Colonic mucosa (tissue), 4 donors: ENCODE data around the gene NOG. TPM values are rescaled to one million over a fixed set of nuclear protein-coding genes. Genes with fewer than 3 reads are reported as not detected.

Experiments
- DNase-seq: peaks from one replicate; pipeline ENCODE4 v3.0.0-alpha.2; 2020
- H3K27ac ChIP-seq: fragments of 200-600 bp; one replicate; pipeline ENCODE4 v1.8.0; 2021
- H3K27me3 ChIP-seq: fragments of 200-600 bp; one replicate; pipeline ENCODE4 v1.8.0; 2021
- H3K36me3 ChIP-seq: fragments of 200-600 bp; one replicate; pipeline ENCODE4 v1.8.0; 2021
- H3K4me1 ChIP-seq: fragments of 200-600 bp; one replicate; pipeline ENCODE4 v1.8.0; 2021; ENCODE audit warnings: mild to moderate bottlenecking
- H3K4me3 ChIP-seq: fragments of 200-600 bp; one replicate; pipeline ENCODE4 v1.8.0; 2021
- H3K9ac ChIP-seq, 2 donors: one replicate each; pipeline ENCODE4 v1.7.0; 2013; ENCODE audit warnings: control low read depth in 2 of 2, low read depth in 2 of 2, low read length in 2 of 2
- H3K9me3 ChIP-seq: fragments of 200-600 bp; one replicate; pipeline ENCODE4 v1.8.0; 2021
- intact Hi-C: fragments of 100-400 bp; cut with DNase I; formaldehyde crosslinking; loops from one replicate; pipeline ENCODE4 v1.14.1; 2022
- total RNA-seq, 2 donors: library from RNA; stranded (reverse); fragmentation: NEBNext Ultra II Directional in 1 of 2; extraction: Animal tissue kit (Norgen Biotek cat#: 25700) in 1 of 2; gene quantifications; one replicate each; pipeline ENCODE4 v1.2.1, GENCODE V29; 2021
- TF ChIP-seq, protein P1 (sequence below): fragments of 200-600 bp; IDR thresholded peaks from one replicate; pipeline ENCODE4 v1.8.0; 2022; ENCODE audit warnings: antibody characterized with exemption, mild to moderate bottlenecking
- donor health status: healthy.
- donor health status: DM: no; HTN: no; CAD: no.
- donor health status: DM: no; HTN: no; CAD: no.

NOG gene
- total RNA-seq, 2 donors from 2014 or later: 0.16 to 0.27 TPM

DNA sequence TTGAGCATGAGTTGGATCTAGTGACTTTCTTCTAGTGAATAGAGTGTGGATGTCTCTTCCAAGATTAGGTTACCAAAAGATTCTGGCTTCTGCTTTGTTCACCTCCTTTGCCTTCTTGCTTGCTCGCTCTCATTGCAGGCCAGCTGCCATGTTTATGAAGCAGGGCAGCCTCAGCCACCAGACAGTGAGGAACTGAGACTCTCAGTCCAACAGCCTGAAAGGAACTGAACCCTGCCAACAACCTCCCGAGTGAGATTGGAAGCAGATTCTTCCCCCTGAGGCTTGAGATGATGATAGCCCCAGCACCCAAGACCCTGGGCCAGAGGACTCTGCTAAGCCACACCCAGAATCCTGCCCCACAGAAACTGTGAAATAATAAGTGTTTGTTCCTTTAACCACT, 48.4 kb downstream of the NOG start:
- Histone ChIP-seq H3K9me3 (no peaks in the 10 kb centered on the region), H3K4me3 (no peak overlapping the region), H3K36me3 (no peaks in the 10 kb centered on the region), H3K9ac (no peak overlapping the region), H3K4me1 (no peaks in the 10 kb centered on the region), H3K27ac (no peak overlapping the region), H3K27me3 (no peaks in the 10 kb centered on the region)
- TF ChIP-seq, protein P1, sequence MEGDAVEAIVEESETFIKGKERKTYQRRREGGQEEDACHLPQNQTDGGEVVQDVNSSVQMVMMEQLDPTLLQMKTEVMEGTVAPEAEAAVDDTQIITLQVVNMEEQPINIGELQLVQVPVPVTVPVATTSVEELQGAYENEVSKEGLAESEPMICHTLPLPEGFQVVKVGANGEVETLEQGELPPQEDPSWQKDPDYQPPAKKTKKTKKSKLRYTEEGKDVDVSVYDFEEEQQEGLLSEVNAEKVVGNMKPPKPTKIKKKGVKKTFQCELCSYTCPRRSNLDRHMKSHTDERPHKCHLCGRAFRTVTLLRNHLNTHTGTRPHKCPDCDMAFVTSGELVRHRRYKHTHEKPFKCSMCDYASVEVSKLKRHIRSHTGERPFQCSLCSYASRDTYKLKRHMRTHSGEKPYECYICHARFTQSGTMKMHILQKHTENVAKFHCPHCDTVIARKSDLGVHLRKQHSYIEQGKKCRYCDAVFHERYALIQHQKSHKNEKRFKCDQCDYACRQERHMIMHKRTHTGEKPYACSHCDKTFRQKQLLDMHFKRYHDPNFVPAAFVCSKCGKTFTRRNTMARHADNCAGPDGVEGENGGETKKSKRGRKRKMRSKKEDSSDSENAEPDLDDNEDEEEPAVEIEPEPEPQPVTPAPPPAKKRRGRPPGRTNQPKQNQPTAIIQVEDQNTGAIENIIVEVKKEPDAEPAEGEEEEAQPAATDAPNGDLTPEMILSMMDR: no peak
- intact Hi-C loops: no loop called here
- DNase-seq: no peak

DNA sequence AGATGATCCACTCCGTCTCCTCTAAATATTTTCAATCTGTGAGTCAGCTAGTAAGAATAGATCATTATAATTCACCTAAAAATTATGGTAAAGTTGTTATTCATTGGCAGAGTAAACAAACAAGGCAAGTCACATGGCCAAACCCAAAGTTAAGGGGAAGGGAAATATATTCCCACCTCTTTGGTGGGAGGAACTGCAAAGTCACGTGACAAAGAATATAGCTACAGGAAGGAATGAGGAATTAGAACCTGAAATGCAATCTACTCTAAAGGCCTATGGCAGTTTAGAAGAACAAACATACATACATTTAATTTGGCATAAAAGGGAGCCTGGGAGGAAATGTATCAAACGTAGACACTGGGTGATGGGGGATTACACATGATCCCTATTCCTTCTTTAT, 48.9 kb downstream of the NOG start:
- no peaks in the 10 kb centered on the region for H3K27me3 ChIP-seq
- no peak overlapping the region for H3K4me3 ChIP-seq
- no peaks in the 10 kb centered on the region for H3K36me3 ChIP-seq
- no peak overlapping the region for H3K9ac ChIP-seq
- H3K4me1 ChIP-seq: no peaks in the 10 kb centered on the region
- no peaks in the 10 kb centered on the region for H3K9me3 ChIP-seq
- intact Hi-C loops: no loop called here
- TF ChIP-seq, protein P1: no peak
- no peak for DNase-seq
- no peak overlapping the region for H3K27ac ChIP-seq

Other genes starting within 250 kb of the NOG start
- gene C17orf67, start 240.2 kb downstream of the NOG start, total RNA-seq: 1 to 10 TPM; 1.4 to 1.7 TPM
- gene DGKE, start 240.5 kb downstream of the NOG start, total RNA-seq: 10 to 100 TPM in 1 of 2 donors, 1 to 10 TPM in 1; 7.8 to 10.5 TPM